Caco-2 (cell line): ENCODE data around the gene GPR89A. TPM values are rescaled to one million over a fixed set of nuclear protein-coding genes. Genes with fewer than 3 reads are reported as not detected.
"Not testable (repeated sequence)": the region's sequence is repeated elsewhere in the genome, so short reads cannot be mapped to it uniquely, and the experiment has no call there.

Experiments
- BruUV-seq: library from RNA; stranded (reverse); fragments of 400-500 nt; replicated peaks from 2 replicates; lab custom pipeline; 2021; lab: Mats Ljungman, UMichigan
- CTCF ChIA-PET: fragments of 300-600 bp; sonication (Branson Sonifier 250); formaldehyde crosslinking; loops from one replicate; lab custom pipeline; 2022; ENCODE audit warnings: antibody characterized with exemption; lab: Charles Lee
- POLR2A ChIA-PET: fragments of 300-600 bp; sonication (Branson Sonifier 250); formaldehyde crosslinking; loops from one replicate; lab custom pipeline; 2022; ENCODE audit warnings: antibody characterized with exemption; lab: Charles Lee
- DNase-seq, 2 experiments: peaks; one replicate each; pipeline versions ENCODE4 v3.0.0 to v3.0.0-alpha.2; 2020 to 2022
- H3K27me3 ChIP-seq: replicated peaks from 2 replicates; pipeline ENCODE4 v1.6.0; 2011; ENCODE audit warnings: low read length; ENCODE audit not compliant: control insufficient read depth, insufficient read depth
- H3K36me3 ChIP-seq: 2 replicates; pipeline ENCODE4 v1.5.1; 2011; ENCODE audit warnings: low read length; ENCODE audit not compliant: control insufficient read depth, insufficient read depth
- H3K4me1 ChIP-seq: fragments of 250-450 bp; sonication (Bioruptor Pico); 2 replicates; pipeline ENCODE4 v1.5.1; 2020; ENCODE audit warnings: mild to moderate bottlenecking
- H3K4me3 ChIP-seq: 2 replicates; pipeline ENCODE4 v1.5.1; 2011; ENCODE audit warnings: low read depth, mild to moderate bottlenecking, control low read depth, low read length
- H3K9me3 ChIP-seq: fragments of 250-450 bp; sonication (Bioruptor Pico); 2 replicates; pipeline ENCODE4 v1.5.1; 2020; ENCODE audit warnings: mild to moderate bottlenecking, moderate library complexity
- H3K27ac Mint-ChIP-seq: one replicate; pipeline ENCODE4 v1.8.0; 2022; ENCODE audit warnings: mixed read lengths; ENCODE audit not compliant: unreplicated experiment
- H3K27me3 Mint-ChIP-seq: one replicate; pipeline ENCODE4 v1.8.0; 2022; ENCODE audit warnings: mixed read lengths; ENCODE audit not compliant: insufficient read depth, unreplicated experiment
- H3K36me3 Mint-ChIP-seq: one replicate; pipeline ENCODE4 v1.8.0; 2022; ENCODE audit warnings: mild to moderate bottlenecking, mixed read lengths; ENCODE audit not compliant: insufficient read depth, unreplicated experiment
- H3K4me1 Mint-ChIP-seq: one replicate; pipeline ENCODE4 v1.8.0; 2022; ENCODE audit warnings: low read depth, mixed read lengths; ENCODE audit not compliant: unreplicated experiment
- H3K4me3 Mint-ChIP-seq: one replicate; pipeline ENCODE4 v1.8.0; 2022; ENCODE audit warnings: mild to moderate bottlenecking, moderate library complexity, mixed read lengths; ENCODE audit not compliant: unreplicated experiment
- H3K9me3 Mint-ChIP-seq: one replicate; pipeline ENCODE4 v1.8.0; 2022; ENCODE audit warnings: mixed read lengths; ENCODE audit not compliant: unreplicated experiment
- CTCF ChIP-seq, 2 experiments: fragments of 200-600 bp in 1 of 2; IDR thresholded peaks; 1 replicate in 1 of 2; 2 replicates in 1 of 2; pipeline versions ENCODE4 v1.5.1 to v1.8.0; 2011 to 2022; ENCODE audit warnings: antibody characterized with exemption in 1 of 2, control low read depth in 1 of 2, inconsistent platforms in 1 of 2, low read depth in 1 of 2, low read length in 1 of 2, mild to moderate bottlenecking in 1 of 2, moderate library complexity in 1 of 2; ENCODE audit not compliant: insufficient read depth in 1 of 2, severe bottlenecking in 1 of 2, unreplicated experiment in 1 of 2
- intact Hi-C: fragments of 100-400 bp; cut with micrococcal nuclease; formaldehyde crosslinking; loops from one replicate; pipeline ENCODE4 v1.10.0; 2022; ENCODE audit not compliant: unreplicated experiment
- total RNA-seq: library from RNA; stranded (reverse); gene quantifications from 2 replicates; pipeline ENCODE4 v1.2.3, GENCODE V29; 2022

GPR89A gene
- total RNA-seq, 1 experiment from 2014 or later, result 49.9 TPM

DNA sequence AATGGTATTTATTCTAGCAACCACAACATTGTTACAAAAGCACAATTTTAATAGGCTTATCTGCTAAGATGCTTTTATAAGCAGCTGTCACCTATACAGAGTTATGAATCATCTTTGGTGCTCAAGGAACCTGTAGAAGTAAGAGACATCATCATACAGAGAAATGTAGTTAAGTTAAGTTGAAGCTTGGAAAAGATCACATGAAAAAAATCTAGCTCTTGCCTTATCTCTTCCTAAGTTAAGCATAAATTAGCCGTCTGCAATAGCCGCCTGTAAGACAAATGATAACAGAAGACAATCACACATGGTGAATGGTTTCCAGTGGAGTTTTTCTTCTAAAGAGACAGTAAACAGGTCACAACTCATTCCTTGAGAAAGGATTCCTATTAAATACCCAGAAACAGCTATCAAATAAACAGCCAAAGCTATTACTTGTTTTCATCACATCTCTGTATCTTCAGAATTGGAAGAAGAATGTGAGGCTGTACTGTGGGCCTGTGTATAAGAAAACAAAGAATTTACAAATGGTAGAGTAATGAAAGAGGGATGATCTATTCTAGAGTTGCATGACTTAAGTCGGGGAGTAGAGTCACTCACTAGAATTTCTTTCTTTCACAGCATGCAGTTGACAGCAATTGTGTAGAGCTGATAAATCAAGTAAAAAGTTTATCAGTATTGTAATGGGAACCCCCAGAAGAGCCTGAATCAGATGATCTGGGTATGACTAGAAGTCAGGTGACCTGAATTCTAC lies 63.4 kb downstream of the GPR89A start:
- not testable (repeated sequence) for BruUV-seq

GRCh38 chr1:145673217-145673616 lies 65.4 kb downstream of the GPR89A start:
- H3K27me3 Mint-ChIP-seq, H3K4me1 Mint-ChIP-seq, H3K4me3 ChIP-seq, H3K36me3 ChIP-seq, H3K27me3 ChIP-seq, DNase-seq, intact Hi-C loops, H3K27ac Mint-ChIP-seq, H3K9me3 ChIP-seq, H3K9me3 Mint-ChIP-seq, H3K4me1 ChIP-seq, H3K4me3 Mint-ChIP-seq, BruUV-seq, CTCF ChIA-PET, POLR2A ChIA-PET: not testable (repeated sequence)
- peaks cover 13% of the 10 kb centered on the region for H3K36me3 Mint-ChIP-seq

More for the DNA sequence above, 63.4 kb downstream of the GPR89A start:
- H3K4me3 Mint-ChIP-seq, H3K9me3 ChIP-seq, H3K27me3 ChIP-seq, H3K4me1 ChIP-seq, H3K27me3 Mint-ChIP-seq, intact Hi-C loops, CTCF ChIA-PET, POLR2A ChIA-PET, H3K9me3 Mint-ChIP-seq, DNase-seq, H3K4me3 ChIP-seq, H3K4me1 Mint-ChIP-seq, H3K27ac Mint-ChIP-seq, H3K36me3 ChIP-seq: not testable (repeated sequence)
- H3K36me3 Mint-ChIP-seq, result peaks cover 24% of the 10 kb centered on the region

- CTCF ChIA-PET, H3K27me3 ChIP-seq, intact Hi-C loops, DNase-seq, H3K9me3 ChIP-seq, H3K9me3 Mint-ChIP-seq, H3K4me1 Mint-ChIP-seq, H3K4me1 ChIP-seq, H3K27me3 Mint-ChIP-seq, H3K4me3 Mint-ChIP-seq, H3K36me3 ChIP-seq, H3K27ac Mint-ChIP-seq, BruUV-seq, H3K4me3 ChIP-seq, POLR2A ChIA-PET: not testable (repeated sequence)
- peaks cover 35% of the 10 kb centered on the region for H3K36me3 Mint-ChIP-seq
Measured at GRCh38 chr1:145684858-145685257, 77.1 kb downstream of the GPR89A start.

DNA sequence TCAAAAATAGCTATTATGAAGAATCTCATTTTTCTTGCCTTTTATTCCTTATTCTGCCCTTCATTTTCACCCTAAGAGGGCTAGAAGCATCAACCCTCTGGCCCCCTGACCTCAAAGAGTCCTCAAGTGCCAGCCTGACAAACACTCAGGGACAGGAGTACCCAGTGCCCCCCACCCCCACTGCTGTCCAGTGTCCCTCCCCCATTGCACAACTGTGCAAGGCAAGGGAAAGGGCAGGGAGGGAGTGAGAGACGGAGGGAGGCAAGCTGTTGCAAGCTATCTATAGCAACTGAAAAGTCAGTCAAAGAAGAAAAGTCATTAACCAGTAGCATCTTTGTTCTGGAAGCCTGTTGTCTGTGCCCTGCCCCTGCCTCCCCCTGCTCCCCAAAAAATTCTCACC lies 78.3 kb downstream of the GPR89A start:
- H3K4me1 ChIP-seq, H3K4me1 Mint-ChIP-seq, DNase-seq, H3K27me3 Mint-ChIP-seq, H3K4me3 ChIP-seq, H3K9me3 Mint-ChIP-seq, H3K36me3 ChIP-seq, H3K9me3 ChIP-seq, H3K4me3 Mint-ChIP-seq, H3K27me3 ChIP-seq, BruUV-seq, POLR2A ChIA-PET, intact Hi-C loops, H3K27ac Mint-ChIP-seq: not testable (repeated sequence)
- peaks cover 45% of the 10 kb centered on the region for H3K36me3 Mint-ChIP-seq
- CTCF ChIA-PET, result interaction anchor here (0.7 kb wide), 1 partner anchor 36 kb away, joined by 5 read pairs; no protein-coding TSS in a partner anchor

GRCh38 chr1:145688328-145688727 lies 80.5 kb downstream of the GPR89A start:
- no peak for DNase-seq
- ChIA-PET POLR2A (no interaction called here), CTCF (no interaction called here)
- TF ChIP-seq CTCF (IDR thresholded peaks at IDR 0.05; ENCODE audit: insufficient read depth in 1 of 2, low read depth in 1 of 2, low read length in 1 of 2, severe bottlenecking in 1 of 2, unreplicated experiment in 1 of 2), result no peak
- no peaks in the 10 kb centered on the region for H3K9me3 ChIP-seq
- no peaks in the 10 kb centered on the region for H3K9me3 Mint-ChIP-seq
- H3K27me3 Mint-ChIP-seq, result no peaks in the 10 kb centered on the region
- peak overlapping the region; percentile 8 for H3K27ac Mint-ChIP-seq
- no TSS peak for BruUV-seq
- H3K27me3 ChIP-seq, result no peaks in the 10 kb centered on the region
- peaks cover 4% of the 10 kb centered on the region for H3K36me3 ChIP-seq
- H3K36me3 Mint-ChIP-seq, result peaks cover 66% of the 10 kb centered on the region
- H3K4me1 Mint-ChIP-seq, result no peaks in the 10 kb centered on the region
- intact Hi-C loops, result no loop called here
- no peak overlapping the region for H3K4me3 ChIP-seq
- peaks cover 4% of the 10 kb centered on the region; the same call in 1 of the 2 replicates for H3K4me1 ChIP-seq
- H3K4me3 Mint-ChIP-seq, result no peak overlapping the region
